Hindlimb muscle (tissue), 1 donor: ENCODE results near the gene RNF144A. TPM values are rescaled to one million over a fixed set of nuclear protein-coding genes. Genes with fewer than 3 reads are reported as not detected.

Experiments
- DNase-seq: peaks from one replicate; pipeline ENCODE4 v3.0.0-alpha.2; 2013
- polyA plus RNA-seq: library from polyadenylated mRNA; unstranded; fragments of 120-200 nt; gene quantifications from one replicate; pipeline ENCODE4 v1.2.1, GENCODE V29; 2013; ENCODE audit not compliant: insufficient read length

Gene RNF144A
- polyA plus RNA-seq, 1 donor, result 21.5 TPM

DNA sequence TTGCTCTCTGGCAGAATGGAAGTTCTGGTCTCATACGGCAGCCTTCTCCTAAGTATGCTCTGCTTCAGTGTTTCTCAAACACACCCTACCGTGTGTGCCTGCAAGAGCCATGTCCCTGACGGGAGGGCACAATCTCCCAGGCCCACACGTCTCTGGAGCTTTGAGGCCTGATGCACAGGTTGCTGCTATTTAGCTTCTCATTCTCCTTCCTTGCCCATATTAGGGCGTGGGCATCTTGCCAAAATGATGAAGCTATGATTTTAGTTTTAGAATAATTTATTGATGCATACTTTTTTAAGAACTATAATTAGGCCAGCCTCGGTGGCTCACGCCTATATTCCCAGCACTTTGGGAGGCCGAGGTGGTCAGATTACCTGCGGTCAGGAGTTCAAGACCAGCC lies 107.9 kb downstream of the RNF144A start:
- DNase-seq, result no peak

DNA sequence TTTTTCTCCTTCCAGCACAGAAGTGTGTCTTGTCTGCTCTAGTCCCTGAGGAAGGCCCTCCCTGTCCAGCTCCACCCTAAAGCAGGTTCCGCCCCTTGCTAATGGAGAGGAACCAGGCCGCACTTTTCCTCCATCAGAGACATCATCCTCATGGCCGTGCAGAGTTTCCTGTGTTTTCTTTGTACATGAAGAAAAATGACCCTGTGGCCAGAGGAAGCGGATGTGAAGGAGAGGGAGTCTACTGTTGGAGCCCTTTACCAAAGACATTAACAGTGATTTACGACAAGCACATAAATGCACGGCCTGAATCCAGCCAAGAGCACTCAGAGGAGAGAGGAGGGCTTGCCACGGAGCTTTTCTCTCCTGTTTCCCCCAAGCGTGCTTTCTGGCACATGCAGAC lies 109.5 kb downstream of the RNF144A start:
- DNase-seq, result peak; percentile 67

DNA sequence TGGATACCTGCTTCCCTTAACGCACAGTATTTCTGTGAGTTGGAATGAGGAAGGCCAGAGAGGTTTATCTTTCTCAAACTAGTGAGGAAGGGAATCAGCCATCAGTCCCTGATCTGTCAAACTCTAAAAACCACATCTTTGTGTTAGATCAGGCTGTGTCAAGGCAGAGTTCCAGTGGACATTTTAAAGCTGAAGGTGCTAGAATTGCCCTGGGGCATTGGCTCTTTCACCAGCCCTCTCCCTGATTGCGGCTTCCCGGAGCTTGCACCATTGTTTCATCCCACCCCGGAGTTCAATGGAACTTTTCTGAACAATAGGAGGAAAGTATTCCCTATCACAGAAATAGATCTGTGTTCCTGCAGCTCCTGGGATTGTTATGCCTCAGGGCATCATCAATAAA lies 110.2 kb downstream of the RNF144A start:
- DNase-seq, result no peak

DNA sequence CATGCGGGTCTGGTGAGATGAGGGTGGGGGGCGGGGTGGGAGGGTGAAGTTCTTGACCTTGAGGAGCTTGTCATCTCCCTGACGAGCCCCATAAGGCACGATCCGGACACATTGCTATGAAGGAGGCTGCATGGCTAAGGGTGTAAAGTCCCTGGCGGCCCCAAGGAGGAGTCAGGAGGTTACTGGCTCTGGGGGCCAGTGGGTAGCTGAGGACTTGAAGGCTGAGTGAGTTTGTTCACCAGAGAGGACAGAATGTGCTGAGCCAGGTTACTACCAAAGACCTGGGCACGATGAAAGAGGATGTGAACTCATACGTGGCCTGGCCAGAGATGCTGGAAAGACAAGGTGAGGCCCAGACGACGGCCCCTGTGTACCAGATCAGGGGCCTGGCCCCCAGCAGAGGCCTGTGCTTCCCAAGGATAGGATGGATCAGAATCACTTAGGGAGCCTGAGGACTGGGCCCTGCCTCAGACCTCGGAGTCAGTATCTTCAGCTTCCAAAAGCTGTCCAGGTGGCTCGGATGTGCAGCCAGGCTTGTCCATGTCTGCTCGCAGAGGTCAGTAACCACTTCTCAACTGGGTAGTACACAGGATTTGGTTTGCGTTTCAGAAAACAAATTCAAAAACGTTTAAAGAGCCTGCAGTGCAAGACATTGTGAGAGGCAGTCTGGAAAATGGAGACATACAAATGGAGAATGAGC lies 110.9 kb downstream of the RNF144A start:
- no peak for DNase-seq

DNA sequence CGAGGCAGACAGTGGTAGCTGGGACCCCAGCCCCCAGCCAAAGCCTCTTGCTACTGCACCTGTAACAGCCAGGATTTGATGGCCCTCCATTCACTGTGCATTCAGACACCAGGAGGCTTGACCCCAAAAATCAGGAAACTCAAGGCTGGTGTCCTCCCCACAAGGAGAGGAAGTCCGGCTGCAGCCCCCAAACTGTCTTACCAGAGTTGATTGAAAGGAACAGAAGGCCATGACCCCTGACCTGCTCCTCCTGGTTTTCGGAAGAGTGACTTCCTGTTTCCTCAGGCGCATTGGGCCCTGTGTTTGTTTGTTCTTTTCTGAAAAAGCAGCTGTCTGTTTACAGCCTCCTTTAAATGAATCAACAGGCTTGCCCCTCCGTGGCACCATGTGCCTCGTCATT lies 111.6 kb downstream of the RNF144A start:
- no peak for DNase-seq

DNA sequence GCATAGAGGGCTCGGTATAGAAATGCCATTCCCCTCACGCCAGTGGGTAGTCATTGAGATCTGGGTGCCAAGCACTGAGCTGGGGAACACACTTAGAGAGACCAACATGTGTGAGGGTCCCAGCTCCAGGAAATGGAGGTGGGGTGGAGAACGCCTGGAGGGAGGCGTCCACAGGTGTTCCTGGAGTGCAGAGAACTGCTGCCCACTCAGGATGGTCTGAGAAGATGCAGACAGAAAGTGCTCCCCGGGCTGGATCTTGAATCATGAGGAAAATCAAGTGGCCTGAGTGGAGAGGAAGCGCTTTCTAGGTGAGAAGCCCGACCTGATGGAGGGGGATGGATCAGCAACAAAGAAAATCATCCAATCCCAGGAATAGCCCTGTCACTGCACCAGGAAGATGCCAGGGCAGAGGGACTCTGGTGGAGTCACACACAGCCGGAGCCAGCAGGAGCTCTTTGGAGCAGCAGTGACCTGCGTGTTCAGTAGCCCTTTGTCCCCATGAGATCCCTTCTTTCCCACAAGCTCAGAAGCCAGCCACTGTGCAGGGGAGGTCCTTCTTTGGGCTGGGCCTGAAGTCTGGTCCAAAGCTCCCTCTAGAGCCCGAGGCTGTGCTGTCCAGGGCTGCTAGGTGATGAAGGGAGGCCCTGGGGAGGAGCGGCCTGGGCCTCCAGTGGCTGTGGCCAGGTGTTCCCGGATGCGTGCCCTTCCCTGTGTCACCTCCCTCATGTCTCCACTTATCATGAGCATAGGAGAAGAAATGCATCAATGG lies 112.3 kb downstream of the RNF144A start:
- no peak for DNase-seq

DNA sequence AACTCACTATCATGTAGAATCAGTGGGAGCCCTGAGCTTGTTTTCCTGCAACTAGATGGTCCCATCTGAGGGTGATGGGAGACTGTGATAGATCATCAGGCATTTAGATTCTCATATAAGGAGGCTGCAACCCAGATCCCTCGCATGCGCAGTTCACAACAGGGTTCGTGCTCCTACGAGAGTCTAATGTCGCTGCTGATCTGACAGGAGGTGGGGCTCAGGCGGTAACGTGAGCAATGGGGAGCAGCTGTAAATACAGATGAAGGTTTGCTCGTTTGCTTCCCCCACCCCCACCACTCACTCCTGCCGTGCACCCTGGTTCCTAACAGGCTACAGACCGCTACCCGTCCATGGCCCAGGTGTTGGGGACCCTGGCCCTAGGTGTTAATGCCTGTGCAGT lies 113.6 kb downstream of the RNF144A start:
- DNase-seq, result no peak

DNA sequence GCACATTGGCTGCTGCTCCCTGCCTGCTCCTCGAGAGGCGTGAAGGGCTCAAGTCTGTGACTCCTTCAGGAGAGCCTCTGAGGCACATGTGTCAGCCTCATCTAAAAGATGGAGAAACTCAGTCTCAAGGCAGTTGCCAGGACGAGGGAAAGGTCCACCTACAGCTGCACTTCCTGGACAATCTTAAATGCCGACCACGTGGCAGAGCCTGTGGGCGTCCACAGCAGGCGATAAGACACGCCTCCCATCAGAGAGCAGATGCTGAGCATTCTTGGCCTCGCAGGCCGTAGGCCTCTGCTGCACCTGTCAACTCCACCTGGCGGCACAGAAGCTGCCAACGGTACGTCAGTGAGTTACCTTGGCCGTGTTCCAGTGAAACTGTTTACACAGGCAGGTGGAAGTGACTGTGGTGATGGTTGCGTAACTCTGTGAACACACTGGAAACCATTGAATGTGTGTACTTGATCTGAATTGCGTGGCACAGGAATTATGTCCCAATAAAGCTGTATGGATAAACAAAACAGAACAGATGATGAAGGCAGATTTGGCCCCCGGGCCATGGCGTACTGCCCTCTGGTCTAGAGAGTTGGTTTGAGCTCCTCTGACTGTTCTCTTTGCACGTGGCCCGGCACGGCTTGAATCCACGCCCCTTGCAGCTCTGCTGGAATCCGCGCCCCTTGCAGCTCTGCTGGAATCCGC lies 114.5 kb downstream of the RNF144A start:
- no peak for DNase-seq

DNA sequence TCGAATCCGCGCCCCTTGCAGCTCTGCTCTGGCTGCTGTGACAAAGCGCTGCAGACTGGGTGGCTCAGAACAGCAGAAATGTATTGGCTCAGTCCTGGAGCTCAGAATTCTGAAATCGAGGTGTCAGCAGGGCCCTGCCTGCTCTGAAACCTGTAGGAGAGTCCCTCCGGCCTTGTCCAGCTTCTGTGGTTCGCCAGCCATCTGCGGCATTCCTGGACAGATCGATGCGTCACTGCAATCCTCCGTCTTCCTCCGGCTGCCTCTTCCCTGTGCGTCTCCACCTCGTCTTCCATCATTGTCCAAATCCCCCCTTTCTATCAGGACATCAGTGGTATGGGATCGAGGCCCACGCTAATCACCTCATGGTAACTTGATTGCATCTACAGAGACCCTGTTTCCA lies 115.2 kb downstream of the RNF144A start:
- DNase-seq, result no peak

DNA sequence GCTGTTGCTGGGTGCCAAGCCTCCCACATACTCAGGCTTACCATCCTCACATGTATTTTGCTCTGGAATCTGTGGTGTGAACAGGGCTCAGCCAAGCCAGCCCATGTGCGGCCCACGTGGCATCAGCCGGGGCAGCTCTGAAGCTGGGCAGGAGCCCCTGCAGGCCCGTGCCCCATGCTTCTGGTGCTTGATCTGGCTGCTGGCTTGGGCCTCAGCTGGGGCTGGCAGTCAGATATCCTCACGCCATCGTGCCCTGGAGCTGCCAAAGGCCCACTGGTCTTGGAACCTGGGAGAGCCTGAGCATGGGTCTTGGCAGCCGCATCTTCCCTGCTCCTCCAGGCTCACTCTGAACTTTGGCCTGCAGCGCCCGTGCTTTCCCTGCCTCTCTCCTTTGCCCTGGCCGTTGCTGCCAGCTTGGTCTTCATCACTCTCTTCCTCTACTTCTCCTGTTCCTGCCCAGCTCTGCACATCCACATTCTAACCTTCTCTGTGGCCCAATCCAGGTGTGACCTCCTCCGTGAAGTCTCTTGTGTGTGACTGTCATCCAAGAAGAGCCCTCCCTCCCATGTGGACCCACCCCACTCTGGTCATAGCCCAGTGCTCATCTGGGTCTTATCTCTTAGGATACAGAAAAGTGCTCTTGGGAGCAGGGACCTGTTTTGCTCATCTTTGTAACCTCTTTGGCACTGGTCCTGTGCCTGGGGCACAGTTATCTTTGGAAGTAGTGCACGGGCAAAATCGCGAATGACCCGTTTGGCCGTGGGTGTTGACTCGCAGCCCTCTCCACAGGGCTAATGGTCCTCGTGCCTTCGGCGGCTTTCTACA lies 116.1 kb downstream of the RNF144A start:
- DNase-seq, result no peak

DNA sequence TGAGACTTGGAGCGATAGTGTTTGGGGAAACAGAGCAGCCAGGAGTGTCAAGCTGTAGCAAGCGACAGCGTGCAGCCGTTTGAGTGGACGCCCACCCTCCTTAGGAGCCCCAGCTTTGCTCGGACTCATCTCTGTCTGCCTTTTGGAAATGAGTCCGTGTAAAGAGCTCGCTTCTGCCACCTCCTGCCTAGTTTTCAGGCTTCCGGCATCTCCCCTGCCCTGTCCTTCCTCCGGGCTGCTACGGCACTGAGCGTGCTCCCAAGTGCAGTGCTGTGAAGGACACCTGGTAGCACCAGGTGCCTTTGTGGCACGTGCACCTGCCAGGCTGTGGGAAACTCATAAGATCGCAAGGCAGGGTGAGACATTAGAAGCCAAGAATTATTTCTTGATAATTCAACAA lies 117.1 kb downstream of the RNF144A start:
- DNase-seq, result no peak

DNA sequence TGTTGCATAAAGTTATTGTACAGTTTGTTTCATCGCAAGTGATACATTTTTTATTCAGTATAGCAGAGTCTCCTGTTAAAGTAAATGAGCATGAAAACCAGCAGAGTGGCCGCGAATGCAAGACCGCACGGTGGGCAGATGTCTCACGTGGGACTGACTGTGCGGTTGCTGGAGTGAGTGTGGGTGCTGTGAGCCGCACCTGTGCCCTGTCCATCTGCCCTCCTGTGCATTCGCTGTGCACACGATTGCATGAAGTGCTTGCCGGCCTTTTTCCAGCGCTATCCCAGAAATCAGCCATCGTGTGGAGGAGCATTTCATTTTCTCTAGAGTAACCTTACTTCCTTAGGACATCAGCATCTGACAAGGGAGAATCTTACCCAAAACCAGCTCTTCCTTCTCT lies 118.7 kb downstream of the RNF144A start:
- DNase-seq, result no peak

DNA sequence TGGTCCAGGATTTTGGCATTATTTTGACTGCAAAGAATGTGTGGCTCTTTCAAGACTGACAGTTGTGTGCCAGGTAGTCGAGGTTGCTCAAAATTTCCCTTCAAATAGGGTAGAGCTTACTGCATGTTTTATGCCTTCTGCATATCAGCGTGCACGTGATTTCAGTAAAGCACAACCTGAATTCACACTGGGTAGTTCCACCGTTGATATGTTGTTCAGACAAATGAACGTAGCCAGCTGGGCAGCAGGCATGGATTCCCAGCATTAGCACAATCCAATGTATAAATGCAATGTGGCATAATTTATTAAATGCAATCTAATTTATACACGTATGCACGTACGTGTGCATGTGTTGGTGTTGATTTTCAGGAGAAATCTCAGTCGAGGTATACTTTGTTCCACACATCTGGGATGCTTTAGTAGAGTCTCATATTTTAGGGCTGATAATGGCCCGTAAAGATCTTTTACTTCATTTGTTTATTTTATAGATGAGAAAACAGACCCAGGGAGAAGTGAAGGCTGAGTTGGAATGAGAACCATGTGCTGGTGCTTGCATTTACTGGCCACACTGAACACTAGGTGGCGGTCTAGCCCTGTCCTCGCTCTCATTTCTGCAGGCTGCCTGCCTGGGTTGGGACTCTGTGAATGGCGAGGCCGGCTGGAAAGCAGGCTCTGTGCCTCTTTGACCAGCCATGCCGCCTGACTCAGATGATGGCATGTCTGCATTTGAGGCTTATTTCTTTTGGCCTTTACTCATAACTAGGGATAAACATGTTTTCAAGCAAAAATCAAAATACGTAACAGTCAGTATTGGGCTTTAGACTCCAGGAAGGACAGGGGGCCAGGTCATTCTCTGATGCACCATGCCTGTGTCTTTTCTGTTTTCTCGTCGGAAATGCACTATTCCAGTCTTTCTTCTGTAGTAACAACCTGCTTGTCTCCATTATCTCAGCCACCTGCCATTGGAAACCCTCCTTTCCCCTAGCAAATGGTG lies 120.4 kb downstream of the RNF144A start:
- DNase-seq, result peak; percentile 62

DNA sequence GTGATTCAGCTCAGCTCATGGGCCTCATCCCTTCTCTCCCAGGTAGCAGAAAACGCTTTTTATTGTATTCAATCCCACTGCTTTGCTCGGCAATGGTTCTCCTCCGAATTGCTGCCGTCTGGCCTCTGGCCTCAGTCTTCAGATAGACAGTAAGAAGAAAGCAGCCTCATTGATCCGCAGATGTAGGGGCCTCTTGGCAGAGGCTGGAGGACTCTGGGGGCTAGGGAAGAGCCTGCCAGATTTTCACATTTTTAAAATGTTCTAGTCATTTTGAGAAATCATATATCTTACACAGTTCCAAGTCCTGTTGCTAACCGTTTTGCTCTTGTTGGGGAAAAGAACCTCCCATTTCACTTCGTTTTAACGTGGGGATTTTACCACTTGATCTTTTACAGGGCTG lies 123.3 kb downstream of the RNF144A start:
- no peak for DNase-seq

DNA sequence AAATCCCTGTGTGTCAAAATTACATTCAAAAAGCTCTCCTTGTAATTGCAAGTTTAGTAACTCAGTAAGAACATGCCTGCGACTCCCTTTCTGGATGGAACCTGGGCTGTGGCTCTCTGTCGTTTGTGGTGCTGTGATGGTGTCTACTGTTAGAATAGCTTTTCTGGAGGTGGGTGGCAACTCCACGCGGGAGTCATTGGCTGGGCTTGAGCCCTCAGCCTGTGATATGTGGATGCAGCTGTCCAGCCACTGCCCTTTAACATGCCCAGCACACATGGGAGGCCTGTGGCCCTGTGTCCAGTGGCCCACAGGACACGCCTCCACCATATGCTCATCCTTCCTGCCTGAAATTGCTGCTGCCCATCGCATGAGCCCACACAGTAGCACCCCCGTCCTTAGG lies 124.2 kb downstream of the RNF144A start:
- DNase-seq, result no peak

DNA sequence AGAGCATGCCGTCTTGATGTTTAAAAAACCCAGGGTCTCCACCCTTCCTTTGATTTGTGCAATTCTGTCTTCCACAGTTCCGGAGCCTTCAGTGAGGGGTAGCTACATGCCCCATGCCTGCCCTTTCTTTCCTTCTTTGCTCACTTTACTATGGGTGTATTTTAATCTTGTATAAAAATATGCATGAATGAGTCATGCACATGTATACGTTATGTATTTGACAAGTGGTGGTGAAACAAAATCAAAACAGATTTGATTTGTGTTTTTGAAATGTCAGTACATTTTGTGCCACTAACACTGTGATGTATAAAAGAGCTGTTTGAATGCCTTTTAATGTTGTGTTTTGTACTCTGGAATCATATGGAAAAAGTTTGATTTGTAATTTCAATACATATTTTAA lies 126.5 kb downstream of the RNF144A start:
- DNase-seq, result no peak

DNA sequence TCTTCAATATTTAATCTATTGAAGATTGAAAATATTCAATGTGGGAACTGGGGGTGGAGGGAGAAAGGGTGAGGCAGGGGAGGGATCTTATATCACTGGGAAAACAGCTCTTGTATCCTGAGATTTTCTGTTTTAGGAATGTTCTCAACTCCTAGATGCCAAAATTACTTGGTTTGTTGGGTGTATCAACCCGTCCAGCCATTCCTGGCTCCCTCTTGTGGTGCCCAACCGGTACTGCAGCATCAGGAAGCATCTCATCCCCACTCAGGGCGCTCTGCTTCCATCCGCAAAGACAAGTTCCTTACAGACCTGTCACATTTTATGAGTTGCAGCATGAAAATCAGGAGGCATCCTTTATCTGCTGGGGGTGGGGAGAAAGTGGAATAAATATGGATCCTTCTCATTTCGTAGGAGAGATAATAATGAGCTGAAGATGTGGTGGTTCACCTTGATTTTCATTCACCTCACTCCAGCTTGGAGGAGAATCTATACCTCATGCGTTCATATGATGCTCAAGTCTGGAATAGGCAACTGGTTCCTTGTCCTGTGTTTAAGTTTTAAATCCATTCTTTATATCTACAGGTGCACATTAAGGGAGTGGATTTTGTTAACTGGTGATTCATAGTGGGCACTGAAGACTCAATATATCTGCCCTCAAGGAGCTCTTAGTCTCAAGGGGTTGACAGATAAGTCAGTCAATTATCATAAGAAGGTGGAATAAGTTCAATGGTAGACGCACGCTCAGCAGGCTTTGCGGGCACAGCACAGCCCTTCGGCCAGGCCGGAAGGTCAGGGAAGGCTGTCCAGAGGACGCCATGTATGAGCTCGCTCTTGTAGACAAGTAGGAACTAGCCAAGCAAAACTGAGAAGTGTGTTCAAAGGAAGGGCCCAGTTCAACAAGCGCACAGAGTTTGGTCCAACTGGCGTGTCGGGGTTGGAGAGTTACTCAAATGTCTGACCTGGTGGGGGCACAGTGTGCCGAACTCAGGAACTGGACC lies 127.3 kb downstream of the RNF144A start:
- no peak for DNase-seq

DNA sequence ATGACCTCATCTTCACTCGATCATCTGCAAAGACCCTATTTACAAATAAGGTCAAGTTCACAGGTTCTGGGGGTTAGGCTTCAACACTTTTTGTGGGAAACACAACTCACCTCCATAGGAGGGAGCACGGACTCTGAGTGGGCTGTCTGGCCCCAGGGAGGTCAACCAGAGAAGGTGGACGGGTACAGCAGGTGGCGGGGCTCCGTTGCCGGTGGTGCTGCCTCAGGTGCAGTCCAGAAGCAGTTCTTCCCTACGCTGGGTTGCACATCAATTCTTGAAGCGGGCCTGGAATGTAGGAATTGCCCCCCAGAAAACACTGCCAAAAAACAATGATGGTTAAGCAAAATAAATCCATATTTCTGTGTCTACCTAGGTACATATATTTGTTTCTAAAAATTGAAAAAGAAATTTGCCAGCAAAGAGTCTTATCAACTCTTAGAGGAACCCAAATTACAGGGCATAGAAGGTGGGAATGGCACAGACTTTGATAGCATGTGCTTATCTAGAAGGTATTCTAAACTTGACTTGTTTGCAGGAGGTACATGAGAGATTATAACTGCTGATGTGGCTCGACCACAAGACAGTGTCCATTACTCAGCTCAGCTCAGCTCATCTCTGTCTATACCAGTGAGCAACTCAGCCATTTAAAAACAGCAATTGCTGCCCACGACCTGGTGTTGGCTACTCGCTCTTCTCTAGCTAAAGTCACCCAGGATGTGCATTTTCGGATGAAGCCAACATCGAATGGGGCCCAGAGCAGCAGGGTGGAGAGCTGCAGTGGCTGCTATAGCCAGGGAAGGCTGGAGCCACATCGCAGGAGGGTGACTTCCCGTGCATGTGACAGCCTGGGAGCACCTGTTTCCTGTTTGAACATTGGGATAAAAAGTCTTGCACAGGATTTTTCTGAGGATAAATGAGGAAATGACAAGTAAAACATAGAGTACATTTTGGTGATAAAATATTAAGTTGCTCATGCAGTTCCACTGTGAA lies 128.7 kb downstream of the RNF144A start:
- DNase-seq, result no peak

DNA sequence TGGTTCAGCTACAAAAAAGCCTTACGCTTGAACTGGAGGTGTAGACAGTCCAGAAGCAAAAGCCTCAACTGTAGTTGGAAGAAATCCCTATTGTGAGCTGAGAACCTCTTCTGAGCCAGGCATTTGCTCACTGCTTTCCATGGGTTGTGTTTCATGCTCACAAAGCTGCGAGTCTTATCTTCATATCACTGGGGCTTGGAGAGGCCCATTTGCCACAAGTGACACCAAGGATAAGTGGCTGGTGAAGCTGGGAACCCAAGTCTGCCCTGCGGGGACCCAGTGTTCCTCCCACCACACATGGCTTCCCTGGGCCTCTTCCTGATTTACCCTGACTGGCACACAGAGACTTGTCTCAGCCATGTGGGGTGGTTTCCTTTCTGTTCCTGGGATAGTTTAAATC lies 130.4 kb downstream of the RNF144A start:
- no peak for DNase-seq
